Ishikawa (cell line): ENCODE measurements around the gene FUS.

ENCODE experiments used
- CEBPB ChIP-seq: IDR thresholded peaks from 2 replicates; pipeline ENCODE4 v1.6.1; 2012
- CREB1 ChIP-seq: IDR thresholded peaks from 2 replicates; pipeline ENCODE4 v1.6.1; 2012; ENCODE audit warnings: low read depth
- EGR1 ChIP-seq: IDR thresholded peaks from 2 replicates; pipeline ENCODE4 v1.6.1; 2012
- EP300 ChIP-seq: IDR thresholded peaks from 2 replicates; pipeline ENCODE4 v1.6.1; 2012; ENCODE audit warnings: borderline replicate concordance
- FOXM1 ChIP-seq: IDR thresholded peaks from 2 replicates; pipeline ENCODE4 v1.6.1; 2012; ENCODE audit warnings: low read depth, borderline replicate concordance
- NFIC ChIP-seq: IDR thresholded peaks from 2 replicates; pipeline ENCODE4 v1.6.1; 2012
- RAD21 ChIP-seq: IDR thresholded peaks from 2 replicates; pipeline ENCODE4 v1.6.1; 2012; ENCODE audit warnings: low read depth
- TAF1 ChIP-seq: IDR thresholded peaks from 2 replicates; pipeline ENCODE4 v1.6.1; 2012; ENCODE audit warnings: low read depth, mild to moderate bottlenecking
- TCF12 ChIP-seq: IDR thresholded peaks from 2 replicates; pipeline ENCODE4 v1.6.1; 2012; ENCODE audit warnings: low read depth
- TEAD4 ChIP-seq: IDR thresholded peaks from 2 replicates; pipeline ENCODE4 v1.6.1; 2012
- YY1 ChIP-seq: IDR thresholded peaks from 2 replicates; pipeline ENCODE4 v1.6.1; 2012; ENCODE audit warnings: low read depth
- ZBTB7A ChIP-seq: IDR thresholded peaks from 2 replicates; pipeline ENCODE4 v1.6.1; 2012; ENCODE audit warnings: low read depth
- TF ChIP-seq, protein P1 (sequence below): IDR thresholded peaks from 2 replicates; pipeline ENCODE4 v1.6.1; 2012
- TF ChIP-seq, protein P2 (sequence below): IDR thresholded peaks from 2 replicates; pipeline ENCODE4 v1.6.1; 2012
- TF ChIP-seq, protein P3 (sequence below): IDR thresholded peaks from 2 replicates; pipeline ENCODE4 v1.6.1; 2012; ENCODE audit warnings: low read depth, mild to moderate bottlenecking

FUS gene

DNA sequence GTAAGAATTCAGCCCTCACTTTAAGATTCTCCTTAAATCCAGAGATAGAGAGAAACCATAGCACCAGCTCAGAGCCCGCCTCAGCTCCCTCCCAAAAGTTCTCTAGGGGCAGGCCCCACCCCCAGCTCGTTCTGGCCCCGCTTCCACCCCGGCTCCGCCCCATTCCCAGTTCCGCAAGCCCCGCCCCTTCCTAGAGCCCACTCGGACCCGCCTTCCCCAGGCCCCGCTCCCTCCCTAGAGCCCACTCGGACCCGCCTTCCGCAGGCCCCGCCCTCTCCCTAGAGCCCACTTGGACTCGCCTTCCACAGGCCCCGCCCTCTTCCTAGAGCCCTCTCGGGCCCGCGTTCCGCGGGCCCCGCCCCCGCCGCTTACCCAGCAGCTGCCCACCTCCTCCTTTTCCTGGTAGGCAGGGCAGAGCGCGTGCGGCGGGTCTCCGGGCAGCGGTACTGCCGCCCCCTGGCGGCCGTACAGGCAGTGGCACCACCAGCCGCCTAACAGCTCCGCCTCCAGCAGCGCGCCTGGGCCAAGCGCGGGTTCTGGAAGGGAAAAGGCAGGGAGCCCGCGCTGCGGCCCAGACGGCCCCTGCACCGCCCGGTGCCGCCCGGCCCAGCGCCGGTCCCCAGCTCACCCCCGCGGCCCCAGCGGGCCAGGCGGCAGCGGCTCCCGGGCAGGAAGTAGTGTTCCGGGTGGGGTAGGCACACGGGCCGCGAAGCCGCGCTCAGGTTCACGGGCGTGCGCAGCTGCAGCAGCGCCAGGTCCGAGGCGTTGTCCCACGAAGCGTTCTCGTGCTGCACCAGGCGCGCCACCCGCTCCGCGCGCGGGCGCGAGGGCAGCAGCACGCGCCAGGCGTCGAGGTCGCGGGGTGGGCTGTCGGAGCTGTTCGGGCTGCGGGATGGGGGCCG lies 37.6 kb upstream of the FUS start:
- TF ChIP-seq ZBTB7A = no peak; the same call in 1 of the 2 replicates
- TF ChIP-seq, protein P1, sequence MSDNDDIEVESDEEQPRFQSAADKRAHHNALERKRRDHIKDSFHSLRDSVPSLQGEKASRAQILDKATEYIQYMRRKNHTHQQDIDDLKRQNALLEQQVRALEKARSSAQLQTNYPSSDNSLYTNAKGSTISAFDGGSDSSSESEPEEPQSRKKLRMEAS = peak; percentile 81
- TF ChIP-seq TAF1 = peak; percentile 25; the same call in 1 of the 2 replicates
- TF ChIP-seq, protein P2, sequence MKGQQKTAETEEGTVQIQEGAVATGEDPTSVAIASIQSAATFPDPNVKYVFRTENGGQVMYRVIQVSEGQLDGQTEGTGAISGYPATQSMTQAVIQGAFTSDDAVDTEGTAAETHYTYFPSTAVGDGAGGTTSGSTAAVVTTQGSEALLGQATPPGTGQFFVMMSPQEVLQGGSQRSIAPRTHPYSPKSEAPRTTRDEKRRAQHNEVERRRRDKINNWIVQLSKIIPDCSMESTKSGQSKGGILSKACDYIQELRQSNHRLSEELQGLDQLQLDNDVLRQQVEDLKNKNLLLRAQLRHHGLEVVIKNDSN = 0 out of 2 replicates have a peak, but pooled peaks have one; percentile 11
- TF ChIP-seq TCF12 = no peak; the same call in 1 of the 2 replicates
- peak; percentile 82 for TF ChIP-seq RAD21
- no peak for TF ChIP-seq YY1
- no peak for TF ChIP-seq CEBPB

DNA sequence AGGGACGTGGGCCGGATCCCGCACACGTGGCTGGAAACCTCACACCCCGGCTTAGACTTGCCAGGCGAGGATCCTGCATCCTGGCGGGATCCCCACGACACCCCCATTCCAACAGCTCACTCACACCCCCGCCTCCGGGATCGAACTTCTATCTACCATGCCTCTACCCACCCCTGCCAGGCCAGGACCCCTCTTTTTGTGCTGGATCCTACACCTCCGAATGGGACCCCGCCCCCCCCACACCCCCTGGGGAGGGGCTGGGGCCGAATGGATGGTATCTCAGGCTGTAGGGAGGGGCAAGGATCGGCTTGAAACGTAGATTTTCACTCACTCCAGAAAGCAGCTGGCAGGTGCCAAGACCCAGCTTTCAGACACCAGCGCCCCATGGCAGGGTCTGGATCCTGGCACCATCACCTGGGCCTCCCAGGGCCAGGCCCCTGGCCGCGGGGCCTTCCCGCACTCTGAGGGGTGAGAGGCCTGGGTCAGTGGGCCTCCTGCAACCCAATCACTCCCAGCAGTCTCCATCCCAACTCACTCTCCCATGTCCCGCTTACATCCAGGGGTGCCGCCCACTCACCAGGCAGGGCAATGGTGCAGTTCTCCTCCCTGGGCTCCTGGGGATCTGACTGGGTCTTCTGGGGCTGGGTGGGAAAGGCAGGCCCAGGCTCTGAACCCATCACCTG lies 36.8 kb upstream of the FUS start:
- 0 out of 2 replicates have a peak, but pooled peaks have one; percentile 4 for TF ChIP-seq ZBTB7A
- TF ChIP-seq, protein P2 = no peak

DNA sequence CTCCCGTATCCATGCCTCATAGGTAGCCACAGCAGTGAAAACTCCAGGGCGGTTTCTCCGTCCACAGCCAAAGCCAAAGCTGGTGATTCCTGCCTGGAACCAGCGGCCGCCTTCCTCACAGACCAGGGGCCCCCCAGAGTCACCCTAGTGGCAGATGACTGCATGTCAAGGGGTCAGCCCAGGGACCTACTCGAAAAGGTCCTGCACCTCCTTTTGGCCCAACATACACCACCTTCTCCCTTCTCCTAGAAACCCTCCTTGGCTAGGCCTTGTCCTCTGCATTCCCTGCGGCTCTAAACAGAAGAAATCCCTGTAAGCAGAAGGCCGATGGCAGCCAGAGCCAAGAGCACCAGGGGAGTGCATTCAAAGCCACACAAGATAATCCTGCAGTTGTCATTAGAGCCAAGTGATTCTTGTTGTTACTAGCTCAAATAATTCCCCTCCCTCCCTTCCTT lies 36.2 kb upstream of the FUS start:
- TF ChIP-seq, protein P3, sequence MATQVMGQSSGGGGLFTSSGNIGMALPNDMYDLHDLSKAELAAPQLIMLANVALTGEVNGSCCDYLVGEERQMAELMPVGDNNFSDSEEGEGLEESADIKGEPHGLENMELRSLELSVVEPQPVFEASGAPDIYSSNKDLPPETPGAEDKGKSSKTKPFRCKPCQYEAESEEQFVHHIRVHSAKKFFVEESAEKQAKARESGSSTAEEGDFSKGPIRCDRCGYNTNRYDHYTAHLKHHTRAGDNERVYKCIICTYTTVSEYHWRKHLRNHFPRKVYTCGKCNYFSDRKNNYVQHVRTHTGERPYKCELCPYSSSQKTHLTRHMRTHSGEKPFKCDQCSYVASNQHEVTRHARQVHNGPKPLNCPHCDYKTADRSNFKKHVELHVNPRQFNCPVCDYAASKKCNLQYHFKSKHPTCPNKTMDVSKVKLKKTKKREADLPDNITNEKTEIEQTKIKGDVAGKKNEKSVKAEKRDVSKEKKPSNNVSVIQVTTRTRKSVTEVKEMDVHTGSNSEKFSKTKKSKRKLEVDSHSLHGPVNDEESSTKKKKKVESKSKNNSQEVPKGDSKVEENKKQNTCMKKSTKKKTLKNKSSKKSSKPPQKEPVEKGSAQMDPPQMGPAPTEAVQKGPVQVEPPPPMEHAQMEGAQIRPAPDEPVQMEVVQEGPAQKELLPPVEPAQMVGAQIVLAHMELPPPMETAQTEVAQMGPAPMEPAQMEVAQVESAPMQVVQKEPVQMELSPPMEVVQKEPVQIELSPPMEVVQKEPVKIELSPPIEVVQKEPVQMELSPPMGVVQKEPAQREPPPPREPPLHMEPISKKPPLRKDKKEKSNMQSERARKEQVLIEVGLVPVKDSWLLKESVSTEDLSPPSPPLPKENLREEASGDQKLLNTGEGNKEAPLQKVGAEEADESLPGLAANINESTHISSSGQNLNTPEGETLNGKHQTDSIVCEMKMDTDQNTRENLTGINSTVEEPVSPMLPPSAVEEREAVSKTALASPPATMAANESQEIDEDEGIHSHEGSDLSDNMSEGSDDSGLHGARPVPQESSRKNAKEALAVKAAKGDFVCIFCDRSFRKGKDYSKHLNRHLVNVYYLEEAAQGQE = no peak
- no peak for TF ChIP-seq CREB1

DNA sequence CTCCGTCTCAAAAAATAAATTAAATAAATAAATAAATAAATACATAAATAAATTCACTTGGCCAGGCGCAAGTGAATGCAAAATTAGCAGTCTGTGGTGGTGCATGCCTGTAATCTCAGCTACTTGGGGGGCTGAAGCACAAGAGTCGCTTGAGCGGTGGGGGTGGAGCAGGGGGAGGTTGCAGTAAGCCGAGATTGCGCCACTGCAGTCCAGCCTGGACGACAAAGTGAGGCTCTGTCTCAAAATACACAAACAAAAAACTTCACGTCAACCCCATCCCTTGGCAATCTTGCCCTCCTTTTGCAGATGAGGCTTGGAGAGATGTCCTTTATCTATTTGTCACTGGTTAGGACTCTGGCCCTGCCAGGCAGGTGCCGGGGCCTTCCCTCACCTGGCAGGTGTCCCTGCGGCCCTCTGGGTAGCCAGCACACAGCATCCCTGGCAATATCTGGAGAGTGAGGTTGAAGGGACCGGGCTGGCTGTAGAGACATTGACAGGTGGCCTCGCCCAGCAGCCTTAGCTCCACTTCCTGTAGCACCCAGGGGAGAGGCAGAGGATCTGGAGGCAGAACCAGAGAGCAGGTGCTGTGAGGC lies 34.4 kb upstream of the FUS start:
- TF ChIP-seq, protein P3 = no peak
- TF ChIP-seq EP300 (no peak), TCF12 (no peak), FOXM1 (no peak), YY1 (no peak), NFIC (no peak), RAD21 (no peak), ZBTB7A (no peak), TEAD4 (no peak), CREB1 (no peak), TAF1 (no peak), CEBPB (no peak), EGR1 (no peak)
- TF ChIP-seq, protein P1 = no peak
- TF ChIP-seq, protein P2 = no peak

DNA sequence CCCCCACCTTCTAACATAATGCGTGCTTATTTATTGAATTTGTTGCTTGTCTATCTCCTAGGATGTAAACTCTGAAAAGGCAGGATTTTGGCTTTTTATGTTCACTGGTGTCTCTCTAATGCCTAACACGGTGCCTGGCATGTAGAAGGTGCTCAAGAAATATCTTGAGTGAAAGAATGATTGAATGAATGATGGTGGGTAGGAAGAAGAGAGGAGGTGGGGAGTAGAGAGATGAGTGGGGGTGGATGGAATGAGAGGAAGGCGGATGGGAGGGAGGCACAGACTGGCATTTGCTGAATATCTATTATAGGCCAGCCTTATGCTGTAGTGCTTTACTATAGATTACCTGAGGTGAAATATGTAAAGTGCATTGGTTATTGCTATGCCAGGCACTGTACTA lies 32.4 kb upstream of the FUS start:
- no peak for TF ChIP-seq ZBTB7A
- no peak for TF ChIP-seq EGR1
- TF ChIP-seq, protein P3 = no peak
- TF ChIP-seq CREB1 = no peak
- no peak for TF ChIP-seq EP300
- no peak for TF ChIP-seq TEAD4
- no peak for TF ChIP-seq CEBPB
- TF ChIP-seq, protein P2 = no peak
- TF ChIP-seq YY1 = no peak
